ENCODE measurements around the gene CCDC192.

CCDC192 gene

GRCh38 chr5:127958421-127959011 is 255.3 kb downstream of the CCDC192 start:
- DNase-seq (ENCODE audit: low read depth) = no peak

- DNase-seq (ENCODE audit: low read depth) = no peak
Observed at GRCh38 chr5:127959152-127959764, 256.1 kb downstream of the CCDC192 start.

DNA sequence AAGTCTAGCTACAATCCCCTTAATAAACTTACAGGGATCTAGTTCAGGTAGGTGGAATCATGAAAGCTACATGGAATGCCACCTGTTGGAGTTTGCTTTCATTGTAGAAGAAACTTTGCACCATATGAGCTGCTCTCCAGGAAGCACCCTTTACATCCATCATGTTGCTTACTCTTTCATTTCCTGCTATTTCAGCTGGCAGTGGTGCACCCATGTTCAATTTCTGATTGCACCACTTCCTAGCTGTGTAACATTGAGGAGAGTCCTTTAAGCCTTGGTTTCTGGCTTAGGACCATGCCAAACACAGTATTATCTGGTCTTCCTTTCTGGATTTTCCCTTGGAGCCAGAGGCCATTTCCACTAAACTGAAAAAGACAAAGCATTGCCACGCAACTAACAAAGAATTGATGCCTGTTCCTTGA is 257.1 kb downstream of the CCDC192 start:
- no peak for DNase-seq (ENCODE audit: low read depth)

DNA sequence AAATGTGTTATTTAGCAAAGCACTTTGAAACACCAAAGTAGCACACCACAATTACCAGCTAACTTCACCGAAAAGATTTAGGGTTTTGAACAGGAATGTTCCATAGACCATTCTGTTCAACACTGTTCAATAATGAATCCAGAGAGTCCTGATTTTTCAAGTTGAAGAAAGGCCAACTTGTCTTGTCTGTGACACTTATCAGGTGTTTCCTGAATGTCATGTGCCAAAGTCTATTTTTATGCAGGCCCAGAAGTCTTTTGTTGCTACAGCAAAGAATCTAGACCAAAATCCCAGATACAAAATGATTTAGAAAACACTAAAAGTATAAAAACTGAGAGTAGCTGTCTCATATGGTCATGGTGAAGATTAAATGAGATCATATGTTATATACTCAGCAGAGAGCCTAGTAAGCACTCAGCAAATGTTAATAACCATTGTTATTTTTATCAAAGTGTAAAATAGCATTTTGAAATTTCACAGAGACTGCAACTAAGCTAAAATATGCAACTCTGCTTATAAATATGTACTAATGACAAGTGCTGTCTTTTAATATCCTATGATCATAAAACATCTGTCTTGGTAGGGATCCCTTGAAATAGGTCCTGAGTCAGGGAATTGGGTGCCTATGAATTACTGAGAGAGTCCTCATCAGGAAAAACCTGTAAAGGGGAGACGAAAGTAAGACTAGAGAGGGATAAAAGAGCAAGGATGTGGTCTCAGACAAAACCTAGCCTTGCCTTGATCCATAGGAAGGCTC is 258.0 kb downstream of the CCDC192 start:
- no peak for DNase-seq (ENCODE audit: low read depth)

DNA sequence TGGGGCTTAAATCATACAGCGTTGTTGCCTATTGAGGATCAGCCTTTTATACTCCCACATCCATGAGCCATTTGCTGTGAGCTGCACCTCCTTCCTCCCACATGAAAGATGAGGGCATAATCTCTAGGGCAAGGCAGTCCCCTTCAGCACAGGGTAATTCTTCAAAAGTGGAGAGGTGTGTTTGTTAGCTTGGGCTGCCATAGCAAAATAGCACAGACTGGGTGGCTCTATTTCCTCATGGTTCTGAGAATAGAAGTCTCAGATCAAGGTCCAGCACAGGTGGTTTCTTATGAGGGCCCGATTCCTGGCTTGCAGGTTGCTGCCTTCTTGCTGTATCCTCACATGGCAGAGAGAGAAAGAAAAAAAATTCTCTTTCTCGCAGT is 258.6 kb downstream of the CCDC192 start:
- DNase-seq (ENCODE audit: low read depth) = no peak

- DNase-seq (ENCODE audit: low read depth) = no peak
Observed at GRCh38 chr5:127962491-127962890, 259.3 kb downstream of the CCDC192 start.

GRCh38 chr5:127963233-127963632 is 260.0 kb downstream of the CCDC192 start:
- DNase-seq (ENCODE audit: low read depth) = no peak

DNA sequence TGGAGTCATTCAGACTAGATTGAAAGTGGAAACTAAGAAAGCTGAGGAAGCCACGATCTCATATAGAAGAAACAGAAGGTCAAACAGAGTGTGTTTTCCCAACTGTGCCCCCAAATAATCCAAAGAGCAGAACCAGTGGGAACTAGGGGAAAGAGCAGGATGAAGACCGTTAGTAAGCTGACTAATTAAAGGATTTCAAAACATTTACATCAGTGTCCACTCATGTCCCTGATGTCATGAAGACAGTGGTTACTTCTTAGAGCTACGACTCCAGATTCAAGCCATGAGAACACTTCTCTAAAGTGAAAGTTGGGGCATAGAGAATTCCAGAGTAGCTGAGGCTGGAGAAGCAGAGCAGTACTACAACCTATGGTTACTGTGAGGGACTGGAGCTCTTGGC is 260.7 kb downstream of the CCDC192 start:
- DNase-seq (ENCODE audit: low read depth) = no peak

GRCh38 chr5:127967323-127967982 is 264.3 kb downstream of the CCDC192 start:
- DNase-seq (ENCODE audit: low read depth) = no peak

DNA sequence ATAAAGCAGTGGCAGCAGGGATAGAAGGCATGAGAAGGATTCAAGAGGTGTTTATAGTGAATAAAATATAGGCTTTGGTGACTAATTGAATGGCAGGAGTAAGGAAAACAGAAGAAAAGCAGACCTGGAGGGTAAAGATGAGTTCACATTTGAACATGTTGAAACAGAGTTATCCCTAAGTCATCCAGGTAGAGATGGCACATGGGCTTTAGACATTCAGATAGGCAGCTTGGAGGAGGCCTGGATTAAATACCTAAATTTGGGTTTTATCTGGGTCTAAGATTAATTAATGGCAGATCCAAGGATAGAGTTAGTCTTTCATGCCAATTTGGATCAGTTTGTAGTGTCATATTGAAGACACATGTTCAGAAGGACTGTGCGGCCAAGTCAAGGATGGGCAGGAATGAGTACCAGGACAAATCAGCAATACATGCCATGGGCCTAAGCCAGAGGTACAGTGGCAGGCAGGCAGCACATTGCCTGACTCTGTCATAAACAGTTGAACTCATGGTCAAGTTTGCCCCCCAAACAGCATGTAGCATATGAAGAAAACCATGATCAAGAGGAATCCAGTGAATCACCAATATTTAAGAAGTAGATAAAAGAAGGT is 264.9 kb downstream of the CCDC192 start:
- no peak for DNase-seq (ENCODE audit: low read depth)

- DNase-seq (ENCODE audit: low read depth) = no peak
Observed at GRCh38 chr5:127969002-127969401, 265.8 kb downstream of the CCDC192 start.

- no peak for DNase-seq (ENCODE audit: low read depth)
Observed at GRCh38 chr5:127969651-127970050, 266.5 kb downstream of the CCDC192 start.

- no peak for DNase-seq (ENCODE audit: low read depth)
Observed at GRCh38 chr5:127970081-127970480, 266.9 kb downstream of the CCDC192 start.

- no peak for DNase-seq (ENCODE audit: low read depth)
Observed at GRCh38 chr5:127970854-127971425, 267.7 kb downstream of the CCDC192 start.

DNA sequence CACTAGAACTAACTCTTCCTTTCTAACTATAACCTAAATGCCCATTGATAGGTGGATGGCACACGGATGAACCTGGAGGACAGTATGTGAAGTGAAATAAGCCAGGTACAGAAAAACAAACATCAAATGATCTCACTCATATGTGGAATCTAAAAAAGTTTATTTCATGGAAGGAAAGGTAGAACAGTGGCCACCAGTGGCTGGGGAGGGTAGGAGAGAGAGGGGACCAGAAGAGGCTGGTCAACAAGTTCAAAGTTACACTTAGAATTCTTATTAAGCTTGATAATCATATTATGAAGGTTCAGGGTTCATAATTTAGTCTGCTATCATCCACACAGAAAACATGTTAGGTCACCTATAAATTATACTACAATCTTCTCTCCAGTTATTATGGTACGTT is 272.8 kb downstream of the CCDC192 start:
- DNase-seq (ENCODE audit: low read depth) = no peak

GRCh38 chr5:127976525-127976924 is 273.3 kb downstream of the CCDC192 start:
- DNase-seq (ENCODE audit: low read depth) = no peak

GRCh38 chr5:127976991-127977717 is 274.0 kb downstream of the CCDC192 start:
- DNase-seq (ENCODE audit: low read depth) = no peak

DNA sequence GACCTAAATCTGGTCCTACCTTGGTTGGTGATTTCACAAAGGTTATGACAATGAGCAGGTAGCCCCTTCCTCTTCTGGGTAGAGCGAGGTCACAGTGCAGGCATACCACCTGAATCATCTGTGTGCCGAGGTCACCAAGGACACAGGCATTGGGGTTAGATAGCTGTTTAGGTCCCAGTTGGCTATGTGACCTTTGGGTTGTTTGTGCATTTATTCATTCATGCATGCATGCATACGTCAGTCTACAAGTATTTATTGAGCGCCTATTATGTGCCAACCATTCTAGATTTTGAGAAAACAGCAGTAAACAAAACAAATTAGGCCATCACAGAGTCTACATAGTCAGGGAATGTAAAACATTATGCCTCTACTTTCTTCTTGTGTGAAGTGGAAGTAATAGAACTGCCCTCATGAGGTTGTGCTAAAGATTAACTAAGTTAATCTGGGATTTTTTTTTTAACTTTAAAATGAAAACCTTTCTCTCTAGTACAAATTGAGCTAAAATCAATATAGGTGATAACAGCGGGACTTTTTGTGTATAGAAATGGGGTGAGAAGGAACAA is 275.6 kb downstream of the CCDC192 start:
- no peak for DNase-seq (ENCODE audit: low read depth)

DNA sequence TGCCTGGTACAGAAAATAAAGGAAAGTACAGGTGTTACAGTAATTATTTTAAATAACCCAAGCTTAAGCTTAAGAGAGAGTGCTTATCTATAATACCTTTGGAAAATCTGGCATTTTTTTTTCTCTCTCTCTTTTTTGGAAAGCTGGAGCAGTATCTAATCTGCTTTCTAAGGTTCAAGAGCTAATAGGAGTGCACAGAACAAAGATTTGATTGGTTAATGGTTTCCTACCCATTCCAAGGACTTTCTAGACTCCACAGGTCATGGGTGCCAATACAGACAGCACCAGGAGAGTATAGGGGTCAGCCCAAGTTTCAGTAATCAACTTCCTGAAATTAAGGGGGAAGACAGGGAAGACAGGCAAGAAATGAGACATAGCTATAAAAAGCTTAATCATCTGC is 276.3 kb downstream of the CCDC192 start:
- DNase-seq (ENCODE audit: low read depth) = no peak

DNA sequence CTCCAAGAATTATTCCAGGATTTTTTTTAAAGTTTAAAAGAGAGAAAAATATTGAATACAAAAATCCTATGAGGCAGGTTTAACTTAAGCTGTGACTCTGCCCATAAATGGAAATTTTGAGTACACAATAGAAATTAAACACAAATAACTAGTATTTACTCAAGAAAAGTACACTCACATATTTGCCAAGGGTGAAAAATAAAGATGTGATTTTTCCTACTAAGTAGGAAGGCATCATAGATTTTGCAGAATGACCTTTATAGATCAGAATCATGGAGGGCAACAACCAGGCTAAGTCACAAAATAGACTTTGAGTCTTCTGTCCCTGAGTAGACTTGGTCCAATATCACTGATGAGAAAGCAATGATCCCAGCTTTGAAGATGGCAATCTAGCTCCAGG is 277.7 kb downstream of the CCDC192 start:
- no peak for DNase-seq (ENCODE audit: low read depth)

- DNase-seq (ENCODE audit: low read depth) = no peak
Observed at GRCh38 chr5:127981498-127981897, 278.3 kb downstream of the CCDC192 start.

All from stimulated activated CD4-positive, alpha-beta T cell treated with anti-CD3 and anti-CD28 coated beads, Interleukin-2, amount 100 ng/mL, for 4 hours (primary cell).